Caco-2 (cell line): ENCODE data around the gene SGSM1. TPM values are rescaled to one million over a fixed set of nuclear protein-coding genes. Genes with fewer than 3 reads are reported as not detected.
A peak's percentile ranks its signal among the peaks of the same experiment; 100 is the strongest.

ENCODE experiments used
- BruUV-seq: library from RNA; stranded (reverse); fragments of 400-500 nt; replicated peaks from 2 replicates; lab custom pipeline; 2021; lab: Mats Ljungman, UMichigan
- CTCF ChIA-PET: fragments of 300-600 bp; sonication (Branson Sonifier 250); formaldehyde crosslinking; loops from one replicate; lab custom pipeline; 2022; ENCODE audit warnings: antibody characterized with exemption; lab: Charles Lee
- POLR2A ChIA-PET: fragments of 300-600 bp; sonication (Branson Sonifier 250); formaldehyde crosslinking; loops from one replicate; lab custom pipeline; 2022; ENCODE audit warnings: antibody characterized with exemption; lab: Charles Lee
- DNase-seq, 2 experiments: peaks; one replicate each; pipeline versions ENCODE4 v3.0.0 to v3.0.0-alpha.2; 2020 to 2022
- H3K27me3 ChIP-seq: replicated peaks from 2 replicates; pipeline ENCODE4 v1.6.0; 2011; ENCODE audit warnings: low read length; ENCODE audit not compliant: control insufficient read depth, insufficient read depth
- H3K36me3 ChIP-seq: 2 replicates; pipeline ENCODE4 v1.5.1; 2011; ENCODE audit warnings: low read length; ENCODE audit not compliant: control insufficient read depth, insufficient read depth
- H3K4me1 ChIP-seq: fragments of 250-450 bp; sonication (Bioruptor Pico); 2 replicates; pipeline ENCODE4 v1.5.1; 2020; ENCODE audit warnings: mild to moderate bottlenecking
- H3K4me3 ChIP-seq: 2 replicates; pipeline ENCODE4 v1.5.1; 2011; ENCODE audit warnings: low read depth, mild to moderate bottlenecking, control low read depth, low read length
- H3K9me3 ChIP-seq: fragments of 250-450 bp; sonication (Bioruptor Pico); 2 replicates; pipeline ENCODE4 v1.5.1; 2020; ENCODE audit warnings: mild to moderate bottlenecking, moderate library complexity
- H3K27ac Mint-ChIP-seq: one replicate; pipeline ENCODE4 v1.8.0; 2022; ENCODE audit warnings: mixed read lengths; ENCODE audit not compliant: unreplicated experiment
- H3K27me3 Mint-ChIP-seq: one replicate; pipeline ENCODE4 v1.8.0; 2022; ENCODE audit warnings: mixed read lengths; ENCODE audit not compliant: insufficient read depth, unreplicated experiment
- H3K36me3 Mint-ChIP-seq: one replicate; pipeline ENCODE4 v1.8.0; 2022; ENCODE audit warnings: mild to moderate bottlenecking, mixed read lengths; ENCODE audit not compliant: insufficient read depth, unreplicated experiment
- H3K4me1 Mint-ChIP-seq: one replicate; pipeline ENCODE4 v1.8.0; 2022; ENCODE audit warnings: low read depth, mixed read lengths; ENCODE audit not compliant: unreplicated experiment
- H3K4me3 Mint-ChIP-seq: one replicate; pipeline ENCODE4 v1.8.0; 2022; ENCODE audit warnings: mild to moderate bottlenecking, moderate library complexity, mixed read lengths; ENCODE audit not compliant: unreplicated experiment
- H3K9me3 Mint-ChIP-seq: one replicate; pipeline ENCODE4 v1.8.0; 2022; ENCODE audit warnings: mixed read lengths; ENCODE audit not compliant: unreplicated experiment
- intact Hi-C: fragments of 100-400 bp; cut with micrococcal nuclease; formaldehyde crosslinking; loops from one replicate; pipeline ENCODE4 v1.10.0; 2022; ENCODE audit not compliant: unreplicated experiment
- total RNA-seq: library from RNA; stranded (reverse); gene quantifications from 2 replicates; pipeline ENCODE4 v1.2.3, GENCODE V29; 2022
- TF ChIP-seq, protein P1 (sequence below), 2 experiments: fragments of 200-600 bp in 1 of 2; IDR thresholded peaks; 1 replicate in 1 of 2; 2 replicates in 1 of 2; pipeline versions ENCODE4 v1.5.1 to v1.8.0; 2011 to 2022; ENCODE audit warnings: antibody characterized with exemption in 1 of 2, control low read depth in 1 of 2, inconsistent platforms in 1 of 2, low read depth in 1 of 2, low read length in 1 of 2, mild to moderate bottlenecking in 1 of 2, moderate library complexity in 1 of 2; ENCODE audit not compliant: insufficient read depth in 1 of 2, severe bottlenecking in 1 of 2, unreplicated experiment in 1 of 2

SGSM1 gene
- total RNA-seq, 1 experiment from 2014 or later = 6.1 TPM

DNA sequence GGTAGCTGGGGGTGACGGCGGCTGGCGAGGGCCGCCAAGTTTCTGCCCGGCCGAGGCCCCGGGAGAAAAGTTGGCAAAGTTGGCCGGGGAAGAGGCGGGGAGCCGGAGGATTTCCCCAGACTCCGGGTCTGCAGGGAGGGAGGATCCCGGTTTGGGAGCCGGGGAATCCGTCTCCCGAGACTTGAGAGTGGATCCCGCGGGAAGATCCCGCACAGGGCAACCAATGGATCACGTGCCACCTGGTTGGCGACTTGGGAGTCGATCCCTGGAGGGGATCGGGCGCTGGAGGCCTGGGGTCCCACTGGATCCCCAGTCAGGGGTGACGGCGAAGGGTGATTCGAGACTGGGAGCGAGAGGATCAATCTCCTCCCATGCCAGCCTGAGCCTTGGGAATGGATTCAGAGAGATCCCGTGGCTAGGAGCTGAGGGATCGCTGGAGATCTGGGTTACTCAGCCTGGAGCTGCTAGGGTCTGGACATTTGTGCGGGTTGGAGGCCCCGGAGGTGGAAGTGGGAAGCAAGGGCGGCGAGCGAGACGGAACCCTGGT is 146.9 kb downstream of the SGSM1 start:
- no peaks in the 10 kb centered on the region for H3K9me3 Mint-ChIP-seq
- no peaks in the 10 kb centered on the region for H3K27me3 Mint-ChIP-seq
- Histone ChIP-seq H3K9me3 (no peaks in the 10 kb centered on the region), H3K4me3 (peak overlapping the region; percentile 96), H3K36me3 (no peaks in the 10 kb centered on the region), H3K4me1 (peaks cover 16% of the 10 kb centered on the region), H3K27me3 (no peaks in the 10 kb centered on the region)
- CTCF ChIA-PET = interaction anchor here (1.6 to 2.8 kb wide), 3 partner anchors 13 to 104 kb away, joined by 4 to 9 read pairs (median 7); no protein-coding TSS in a partner anchor
- TF ChIP-seq, protein P1, sequence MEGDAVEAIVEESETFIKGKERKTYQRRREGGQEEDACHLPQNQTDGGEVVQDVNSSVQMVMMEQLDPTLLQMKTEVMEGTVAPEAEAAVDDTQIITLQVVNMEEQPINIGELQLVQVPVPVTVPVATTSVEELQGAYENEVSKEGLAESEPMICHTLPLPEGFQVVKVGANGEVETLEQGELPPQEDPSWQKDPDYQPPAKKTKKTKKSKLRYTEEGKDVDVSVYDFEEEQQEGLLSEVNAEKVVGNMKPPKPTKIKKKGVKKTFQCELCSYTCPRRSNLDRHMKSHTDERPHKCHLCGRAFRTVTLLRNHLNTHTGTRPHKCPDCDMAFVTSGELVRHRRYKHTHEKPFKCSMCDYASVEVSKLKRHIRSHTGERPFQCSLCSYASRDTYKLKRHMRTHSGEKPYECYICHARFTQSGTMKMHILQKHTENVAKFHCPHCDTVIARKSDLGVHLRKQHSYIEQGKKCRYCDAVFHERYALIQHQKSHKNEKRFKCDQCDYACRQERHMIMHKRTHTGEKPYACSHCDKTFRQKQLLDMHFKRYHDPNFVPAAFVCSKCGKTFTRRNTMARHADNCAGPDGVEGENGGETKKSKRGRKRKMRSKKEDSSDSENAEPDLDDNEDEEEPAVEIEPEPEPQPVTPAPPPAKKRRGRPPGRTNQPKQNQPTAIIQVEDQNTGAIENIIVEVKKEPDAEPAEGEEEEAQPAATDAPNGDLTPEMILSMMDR (IDR thresholded peaks at IDR 0.05; ENCODE audit: insufficient read depth in 1 of 2, low read depth in 1 of 2, low read length in 1 of 2, severe bottlenecking in 1 of 2, unreplicated experiment in 1 of 2) = no peak
- POLR2A ChIA-PET = interaction anchor here (0.6 to 1.5 kb wide), 2 partner anchors 13 to 100 kb away, joined by 3 to 5 read pairs; no protein-coding TSS in a partner anchor
- peaks cover 8% of the 10 kb centered on the region for H3K4me1 Mint-ChIP-seq
- peaks cover 26% of the 10 kb centered on the region for H3K36me3 Mint-ChIP-seq
- peak; percentile 79 to 80 for DNase-seq
- BruUV-seq = no TSS peak
- intact Hi-C loops = loop anchor here (1.0 to 5.0 kb wide), 2 partner anchors 74 to 95 kb away; no protein-coding TSS in a partner anchor
- H3K4me3 Mint-ChIP-seq = peak overlapping the region; percentile 99
- H3K27ac Mint-ChIP-seq = peak overlapping the region; percentile 99

DNA sequence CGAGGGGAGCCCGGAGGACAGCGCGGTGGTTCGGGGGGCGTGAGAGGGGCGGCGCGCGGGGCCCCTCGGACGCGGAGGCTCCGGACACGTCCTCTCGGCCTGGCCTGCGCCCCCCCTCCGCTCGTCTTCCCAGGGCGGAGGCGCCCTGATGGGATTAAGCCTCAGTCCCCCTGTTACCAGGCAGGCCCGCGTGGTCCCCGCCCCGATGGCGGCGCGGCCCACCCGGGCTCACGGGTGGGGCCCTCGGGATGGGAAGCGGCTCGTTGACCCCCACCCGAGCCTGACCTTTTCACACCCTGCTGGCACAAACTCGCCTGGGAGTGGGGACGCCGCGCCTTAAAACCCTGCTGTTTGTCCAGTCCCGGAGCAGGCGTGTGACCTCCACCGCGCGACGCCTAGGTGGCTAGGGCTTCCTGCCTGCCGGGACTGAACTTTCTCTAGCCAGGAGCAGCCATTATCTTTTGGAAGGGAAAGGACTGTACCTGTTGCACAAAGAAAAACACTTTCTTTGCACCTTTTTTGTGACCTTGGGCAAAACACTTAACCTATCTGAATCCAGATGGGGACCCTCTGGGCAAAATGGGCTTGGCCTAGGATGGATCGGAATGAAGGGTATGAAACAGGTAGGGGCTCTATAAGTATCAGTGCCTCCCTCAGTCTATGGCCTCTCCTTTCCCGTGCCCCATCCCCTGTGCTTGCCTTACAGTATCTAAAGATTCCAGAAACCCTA is 147.5 kb downstream of the SGSM1 start:
- ChIA-PET CTCF (interaction anchor here (1.6 to 2.8 kb wide), 3 partner anchors 13 to 104 kb away, joined by 4 to 9 read pairs (median 7); no protein-coding TSS in a partner anchor), POLR2A (interaction anchor here (0.6 to 1.5 kb wide), 2 partner anchors 12 to 100 kb away, joined by 3 to 5 read pairs; no protein-coding TSS in a partner anchor)
- H3K36me3 ChIP-seq = no peaks in the 10 kb centered on the region
- no TSS peak for BruUV-seq
- intact Hi-C loops = loop anchor here (5.0 kb wide), 1 partner anchor 74 kb away; no protein-coding TSS in a partner anchor
- Mint-ChIP-seq H3K4me3 (peak overlapping the region; percentile 99), H3K9me3 (no peaks in the 10 kb centered on the region), H3K27ac (peak overlapping the region; percentile 99), H3K27me3 (no peaks in the 10 kb centered on the region), H3K4me1 (peaks cover 8% of the 10 kb centered on the region), H3K36me3 (peaks cover 26% of the 10 kb centered on the region)
- TF ChIP-seq, protein P1 (IDR thresholded peaks at IDR 0.05; ENCODE audit: insufficient read depth in 1 of 2, low read depth in 1 of 2, low read length in 1 of 2, severe bottlenecking in 1 of 2, unreplicated experiment in 1 of 2) = no peak
- H3K27me3 ChIP-seq = no peaks in the 10 kb centered on the region
- H3K4me1 ChIP-seq = peaks cover 16% of the 10 kb centered on the region
- peak overlapping the region; percentile 96 for H3K4me3 ChIP-seq
- peak in 1 of 2 experiments; percentile 35 for DNase-seq
- no peaks in the 10 kb centered on the region for H3K9me3 ChIP-seq

DNA sequence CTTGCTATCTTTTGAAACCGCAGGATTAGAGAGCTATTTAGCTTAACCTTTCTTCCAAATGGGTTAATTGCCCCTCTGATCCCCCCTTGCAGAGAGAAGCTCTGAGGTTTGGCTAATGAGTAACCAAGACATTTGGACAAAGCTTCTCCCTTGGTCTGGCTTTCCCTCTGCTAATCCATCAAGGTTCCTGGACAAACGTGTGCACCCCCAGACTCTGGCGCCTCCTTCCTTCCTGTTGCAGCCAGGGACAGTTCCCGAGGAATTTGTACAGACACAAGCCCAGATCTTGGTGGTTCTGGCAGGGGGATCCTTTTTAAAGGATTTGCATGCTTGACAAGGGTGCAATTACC is 148.1 kb downstream of the SGSM1 start:
- H3K27ac Mint-ChIP-seq = peak overlapping the region; percentile 99
- peak; percentile 48 to 49 for DNase-seq
- Histone ChIP-seq H3K4me3 (peak overlapping the region; percentile 96), H3K27me3 (no peaks in the 10 kb centered on the region), H3K9me3 (no peaks in the 10 kb centered on the region), H3K36me3 (no peaks in the 10 kb centered on the region), H3K4me1 (peaks cover 16% of the 10 kb centered on the region)
- peak overlapping the region; percentile 99 for H3K4me3 Mint-ChIP-seq
- TSS peak; percentile 40 for BruUV-seq
- peaks cover 26% of the 10 kb centered on the region for H3K36me3 Mint-ChIP-seq
- TF ChIP-seq, protein P1 (IDR thresholded peaks at IDR 0.05; ENCODE audit: insufficient read depth in 1 of 2, low read depth in 1 of 2, low read length in 1 of 2, severe bottlenecking in 1 of 2, unreplicated experiment in 1 of 2) = no peak
- H3K27me3 Mint-ChIP-seq = no peaks in the 10 kb centered on the region
- ChIA-PET POLR2A (interaction anchor here (1.5 kb wide), 1 partner anchor 99 kb away, joined by 3 read pairs; no protein-coding TSS in a partner anchor), CTCF (interaction anchor here (0.6 to 2.8 kb wide), 5 partner anchors 9 to 103 kb away, joined by 4 to 9 read pairs (median 7); no protein-coding TSS in a partner anchor)
- peaks cover 8% of the 10 kb centered on the region for H3K4me1 Mint-ChIP-seq
- intact Hi-C loops = loop anchor here (5.0 kb wide), 1 partner anchor 73 kb away; no protein-coding TSS in a partner anchor
- no peaks in the 10 kb centered on the region for H3K9me3 Mint-ChIP-seq
